GM12801 (cell line): ENCODE measurements around the gene PPP1R26.

Experiments
- CTCF ChIP-seq: IDR thresholded peaks from one replicate; pipeline ENCODE4 v1.5.1; 2011; ENCODE audit warnings: control low read depth; ENCODE audit not compliant: insufficient read length; ENCODE audit errors: extremely low read depth

Gene PPP1R26

GRCh38 chr9:135485385-135485784, 5.8 kb downstream of the PPP1R26 start:
- TF ChIP-seq CTCF: no peak

DNA sequence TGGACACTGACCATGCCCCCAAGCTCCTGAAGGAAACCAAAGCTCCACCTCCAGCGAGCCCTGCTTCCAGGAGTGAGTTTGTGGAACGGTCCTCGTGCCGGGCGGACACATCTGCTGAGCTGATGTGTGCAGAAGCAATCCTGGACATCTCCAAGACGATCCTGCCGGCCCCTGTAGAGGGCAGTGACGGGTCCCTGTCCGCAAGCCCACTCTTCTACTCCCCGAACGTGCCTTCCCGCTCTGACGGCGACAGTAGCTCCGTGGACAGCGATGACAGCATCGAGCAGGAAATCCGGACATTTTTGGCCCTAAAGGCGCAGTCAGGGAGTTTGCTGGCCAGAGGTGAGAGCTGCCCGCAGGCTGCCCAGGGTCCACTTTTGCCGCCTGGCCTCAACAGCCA, 6.2 kb downstream of the PPP1R26 start:
- TF ChIP-seq CTCF: no peak

GRCh38 chr9:135486267-135487065, 6.9 kb downstream of the PPP1R26 start:
- no peak for TF ChIP-seq CTCF

- no peak for TF ChIP-seq CTCF
Observed at GRCh38 chr9:135487281-135488012, 7.9 kb downstream of the PPP1R26 start.

- no peak for TF ChIP-seq CTCF
Observed at GRCh38 chr9:135488013-135488330, 8.4 kb downstream of the PPP1R26 start.

DNA sequence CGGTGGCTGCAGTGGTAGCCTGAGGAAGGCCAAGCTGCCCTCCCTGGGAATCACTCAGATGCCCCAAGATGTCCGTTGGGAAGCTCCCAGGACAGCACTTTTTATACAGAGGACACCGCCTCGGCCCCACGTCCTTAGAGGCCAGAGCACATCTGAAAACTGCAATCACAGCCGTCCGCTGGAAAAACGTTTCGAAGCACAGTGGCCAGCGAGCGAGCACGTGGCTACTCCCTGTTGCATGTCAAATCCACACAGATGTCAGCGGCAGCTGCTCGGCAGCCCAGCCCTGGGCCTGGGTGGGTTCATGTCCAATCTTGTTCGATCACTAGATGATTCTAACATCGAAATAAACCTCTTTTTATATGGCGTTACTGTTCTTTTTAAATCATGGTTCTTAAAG, 8.9 kb downstream of the PPP1R26 start:
- TF ChIP-seq CTCF: no peak

GRCh38 chr9:135489188-135489906, 9.8 kb downstream of the PPP1R26 start:
- no peak for TF ChIP-seq CTCF
